ENCODE measurements around the gene NFE2L1. TPM values are rescaled to one million over a fixed set of nuclear protein-coding genes. Genes with fewer than 3 reads are reported as not detected.
A peak's percentile ranks its signal among the peaks of the same experiment; 100 is the strongest.

Gene NFE2L1
- total RNA-seq, 3 donors from 2014 or later: 182 to 275 (median 247) TPM

DNA sequence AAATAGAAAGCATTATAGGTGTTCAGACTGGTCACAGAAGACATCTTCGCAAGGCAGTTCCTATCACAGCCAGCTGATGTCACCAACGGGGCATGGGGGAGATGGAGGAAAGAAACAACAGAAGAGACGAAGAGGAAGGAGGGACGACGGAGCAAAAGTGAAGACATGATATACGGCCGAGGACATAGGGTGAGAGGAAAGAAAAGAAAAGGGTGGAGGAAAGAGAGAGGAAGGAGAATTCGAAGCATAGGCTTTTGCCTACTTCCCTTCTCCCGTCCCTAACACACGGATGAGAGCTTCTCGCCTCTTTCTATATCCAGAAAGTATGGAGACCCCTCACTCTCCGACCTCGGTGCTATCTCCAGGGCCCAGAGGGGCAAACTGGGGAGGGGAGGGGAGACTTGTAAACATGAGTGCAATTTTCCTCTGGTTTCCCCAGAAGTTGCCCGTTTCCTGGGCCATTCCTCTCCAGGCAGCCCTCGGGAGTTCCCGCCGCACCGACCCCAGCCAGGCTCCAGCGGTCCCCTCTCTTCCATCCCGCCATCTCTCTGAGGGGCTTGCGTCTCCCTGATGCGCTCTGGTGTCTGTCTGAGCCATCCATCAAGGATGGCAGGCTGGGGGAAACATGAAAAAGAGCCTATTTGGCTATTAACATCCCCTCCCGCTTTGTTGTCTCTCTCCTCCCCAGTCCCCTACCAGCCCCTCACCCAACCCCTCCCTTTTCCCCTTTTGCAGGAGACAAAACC is 36.6 kb upstream of the NFE2L1 start:
- peak in 1 of 3 donors; percentile 48 for DNase-seq
- TF ChIP-seq CTCF (IDR thresholded peaks at IDR 0.05): peak; percentile 8
- Histone ChIP-seq H3K4me1 (ENCODE audit: low read depth) (peaks cover 6% of the 10 kb centered on the region), H3K36me3 (ENCODE audit: low read depth) (no peaks in the 10 kb centered on the region), H3K9me3 (no peaks in the 10 kb centered on the region), H3K4me3 (no peak overlapping the region)
- ATAC-seq: peak; percentile 77
- intact Hi-C loops (cut with DNase I, micrococcal nuclease): loop anchor here in 1 of 2 donors (5.0 kb wide), 1 partner anchor 59 kb away; no protein-coding TSS in a partner anchor

GRCh38 chr17:48012151-48012520 is 36.0 kb upstream of the NFE2L1 start:
- Histone ChIP-seq H3K36me3 (ENCODE audit: low read depth) (no peaks in the 10 kb centered on the region), H3K4me1 (ENCODE audit: low read depth) (peaks cover 6% of the 10 kb centered on the region), H3K9me3 (no peaks in the 10 kb centered on the region), H3K4me3 (no peak overlapping the region)
- DNase-seq (peak; percentile 40 to 77 (median 58)), ATAC-seq (peak; percentile 80)
- intact Hi-C loops (cut with DNase I, micrococcal nuclease): loop anchor here in 1 of 2 donors (5.0 kb wide), 1 partner anchor 60 kb away; no protein-coding TSS in a partner anchor
- TF ChIP-seq CTCF (IDR thresholded peaks at IDR 0.05): no peak

GRCh38 chr17:48012654-48013053 is 35.5 kb upstream of the NFE2L1 start:
- intact Hi-C loops (cut with DNase I, micrococcal nuclease): loop anchor here in 1 of 2 donors (5.0 kb wide), 1 partner anchor 60 kb away; no protein-coding TSS in a partner anchor
- ATAC-seq (no peak), DNase-seq (no peak)
- H3K9me3 ChIP-seq: no peaks in the 10 kb centered on the region
- peaks cover 6% of the 10 kb centered on the region for H3K4me1 ChIP-seq (ENCODE audit: low read depth)
- no peak for TF ChIP-seq CTCF (IDR thresholded peaks at IDR 0.05)
- H3K4me3 ChIP-seq: no peak overlapping the region
- no peaks in the 10 kb centered on the region for H3K36me3 ChIP-seq (ENCODE audit: low read depth)

DNA sequence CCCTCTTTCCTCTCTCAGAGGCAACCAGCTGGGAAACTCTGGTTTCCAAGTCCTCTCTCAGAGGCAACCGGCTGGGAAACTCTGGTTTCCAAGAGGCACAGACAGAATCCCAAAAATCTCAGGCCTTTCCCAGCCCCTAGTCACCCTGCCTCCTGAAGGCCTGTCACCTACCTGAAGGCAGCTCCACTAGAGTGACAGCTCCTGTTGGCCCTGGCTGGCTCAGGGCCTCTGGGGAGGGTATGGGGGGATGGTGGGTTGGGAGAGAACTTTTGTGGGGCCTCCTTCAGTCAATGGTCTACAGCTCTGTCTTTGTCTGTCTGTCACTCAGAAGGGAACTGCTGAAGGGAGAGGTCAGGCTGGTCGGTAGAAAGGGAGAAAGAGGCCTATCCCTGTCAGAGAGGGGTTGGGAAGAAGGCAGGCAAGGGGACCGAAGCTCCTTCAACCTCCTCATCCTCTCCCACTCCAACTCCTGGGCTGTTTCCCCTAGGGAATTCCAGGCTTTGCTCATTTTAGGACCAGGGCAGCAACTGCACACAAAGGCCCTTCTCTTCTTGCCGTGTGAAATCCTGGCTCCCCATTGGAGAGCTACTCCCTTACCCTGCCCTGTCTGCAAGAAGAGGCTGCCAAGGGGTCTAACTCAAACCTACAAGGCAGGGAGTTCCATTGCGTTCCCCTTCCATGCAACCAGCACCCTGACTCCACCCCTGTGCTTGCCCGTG is 34.1 kb upstream of the NFE2L1 start:
- no peak for DNase-seq
- TF ChIP-seq CTCF (IDR thresholded peaks at IDR 0.05): no peak
- Histone ChIP-seq H3K4me3 (no peak overlapping the region), H3K9me3 (no peaks in the 10 kb centered on the region), H3K36me3 (ENCODE audit: low read depth) (no peaks in the 10 kb centered on the region), H3K4me1 (ENCODE audit: low read depth) (peaks cover 6% of the 10 kb centered on the region)
- ATAC-seq: no peak
- intact Hi-C loops (cut with DNase I, micrococcal nuclease): loop anchor here in 1 of 2 donors (5.0 kb wide), 1 partner anchor 62 kb away; no protein-coding TSS in a partner anchor

- no peaks in the 10 kb centered on the region for H3K9me3 ChIP-seq
Measured at GRCh38 chr17:48014595-48015111, 33.5 kb upstream of the NFE2L1 start.

More at GRCh38 chr17:48014595-48015111, 33.5 kb upstream of the NFE2L1 start:
- DNase-seq (no peak), ATAC-seq (no peak)
- H3K4me3 ChIP-seq: no peak overlapping the region
- H3K36me3 ChIP-seq (ENCODE audit: low read depth): no peaks in the 10 kb centered on the region
- TF ChIP-seq CTCF (IDR thresholded peaks at IDR 0.05): no peak
- intact Hi-C loops (cut with DNase I, micrococcal nuclease): loop anchor here in 1 of 2 donors (5.0 kb wide), 1 partner anchor 62 kb away; no protein-coding TSS in a partner anchor
- H3K4me1 ChIP-seq (ENCODE audit: low read depth): peaks cover 6% of the 10 kb centered on the region

All from mucosa of descending colon (tissue), 3 donors.